OCI-LY1 (cell line): ENCODE measurements around the gene MRTFB.

ENCODE experiments used
- H2AFZ ChIP-seq: fragments of 200-600 bp; sonication (generic), shearing (Covaris generic); 2 replicates; pipeline ENCODE4 v1.6.0; 2014; ENCODE audit warnings: antibody characterized with exemption, mild to moderate bottlenecking, low read length
- H3F3A ChIP-seq: fragments of 200-600 bp; sonication (generic), shearing (Covaris generic); 2 replicates; pipeline ENCODE4 v1.6.0; 2014; ENCODE audit warnings: mild to moderate bottlenecking, antibody characterized with exemption, low read length, moderate library complexity; ENCODE audit not compliant: insufficient read depth
- H3K27ac ChIP-seq: fragments of 200-600 bp; sonication (generic); 2 replicates; pipeline ENCODE4 v1.5.1; 2014; ENCODE audit warnings: low read length, mixed run types, mild to moderate bottlenecking, low read depth; ENCODE audit not compliant: poor library complexity, severe bottlenecking
- H3K27me3 ChIP-seq: fragments of 200-600 bp; sonication (generic); 2 replicates; pipeline ENCODE4 v1.6.0; 2014; ENCODE audit warnings: antibody characterized with exemption, mild to moderate bottlenecking, low read length, moderate library complexity; ENCODE audit not compliant: insufficient read depth
- H3K36me3 ChIP-seq: fragments of 200-600 bp; sonication (generic); 2 replicates; pipeline ENCODE4 v1.6.1; 2014; ENCODE audit warnings: mild to moderate bottlenecking, antibody characterized with exemption, low read length, moderate library complexity, mixed read lengths; ENCODE audit not compliant: insufficient read depth
- H3K4me1 ChIP-seq: fragments of 200-600 bp; sonication (generic); 2 replicates; pipeline ENCODE4 v1.5.1; 2014; ENCODE audit warnings: mild to moderate bottlenecking, low read length, moderate library complexity; ENCODE audit not compliant: insufficient read depth, severe bottlenecking
- H3K4me2 ChIP-seq: fragments of 200-600 bp; sonication (generic), shearing (Covaris generic); 2 replicates; pipeline ENCODE4 v1.6.1; 2014; ENCODE audit warnings: low read length
- H3K4me3 ChIP-seq: fragments of 200-600 bp; sonication (generic); 2 replicates; pipeline ENCODE4 v1.5.1; 2014; ENCODE audit warnings: low read length, low read depth, mild to moderate bottlenecking, mixed read lengths; ENCODE audit not compliant: poor library complexity, severe bottlenecking
- H3K79me2 ChIP-seq: fragments of 200-600 bp; shearing (Covaris generic); 2 replicates; pipeline ENCODE4 v1.6.1; 2016; ENCODE audit warnings: mixed run types, low read length, mixed read lengths; ENCODE audit not compliant: insufficient read depth
- H3K9ac ChIP-seq: fragments of 200-600 bp; sonication (generic), shearing (Covaris generic); 2 replicates; pipeline ENCODE4 v1.6.1; 2014; ENCODE audit warnings: mild to moderate bottlenecking, low read length, mixed read lengths
- H3K9me2 ChIP-seq: fragments of 200-600 bp; sonication (generic), shearing (Covaris generic); 2 replicates; pipeline ENCODE4 v1.6.1; 2014; ENCODE audit warnings: low read depth, mild to moderate bottlenecking, low read length, mixed read lengths
- H3K9me3 ChIP-seq: fragments of 200-600 bp; shearing (Covaris generic); 2 replicates; pipeline ENCODE4 v1.6.1; 2014; ENCODE audit warnings: low read length, mixed read lengths
- H4K20me1 ChIP-seq: fragments of 200-600 bp; sonication (generic), shearing (Covaris generic); 2 replicates; pipeline ENCODE4 v1.6.0; 2016; ENCODE audit warnings: mild to moderate bottlenecking, low read length; ENCODE audit not compliant: insufficient read depth
- EZH2 ChIP-seq: fragments of 200-600 bp; sonication (generic), shearing (Covaris generic); IDR thresholded peaks from 2 replicates; pipeline ENCODE4 v1.8.0; 2017; ENCODE audit warnings: borderline replicate concordance, mixed run types, mild to moderate bottlenecking, antibody characterized with exemption, low read length, moderate library complexity, mixed read lengths
- TF ChIP-seq, protein P1 (sequence below): fragments of 200-600 bp; sonication (generic), shearing (Covaris generic); IDR thresholded peaks from 2 replicates; pipeline ENCODE4 v1.5.1; 2017; ENCODE audit warnings: mild to moderate bottlenecking, antibody characterized with exemption, low read length, moderate library complexity, mixed read lengths

The MRTFB gene

DNA sequence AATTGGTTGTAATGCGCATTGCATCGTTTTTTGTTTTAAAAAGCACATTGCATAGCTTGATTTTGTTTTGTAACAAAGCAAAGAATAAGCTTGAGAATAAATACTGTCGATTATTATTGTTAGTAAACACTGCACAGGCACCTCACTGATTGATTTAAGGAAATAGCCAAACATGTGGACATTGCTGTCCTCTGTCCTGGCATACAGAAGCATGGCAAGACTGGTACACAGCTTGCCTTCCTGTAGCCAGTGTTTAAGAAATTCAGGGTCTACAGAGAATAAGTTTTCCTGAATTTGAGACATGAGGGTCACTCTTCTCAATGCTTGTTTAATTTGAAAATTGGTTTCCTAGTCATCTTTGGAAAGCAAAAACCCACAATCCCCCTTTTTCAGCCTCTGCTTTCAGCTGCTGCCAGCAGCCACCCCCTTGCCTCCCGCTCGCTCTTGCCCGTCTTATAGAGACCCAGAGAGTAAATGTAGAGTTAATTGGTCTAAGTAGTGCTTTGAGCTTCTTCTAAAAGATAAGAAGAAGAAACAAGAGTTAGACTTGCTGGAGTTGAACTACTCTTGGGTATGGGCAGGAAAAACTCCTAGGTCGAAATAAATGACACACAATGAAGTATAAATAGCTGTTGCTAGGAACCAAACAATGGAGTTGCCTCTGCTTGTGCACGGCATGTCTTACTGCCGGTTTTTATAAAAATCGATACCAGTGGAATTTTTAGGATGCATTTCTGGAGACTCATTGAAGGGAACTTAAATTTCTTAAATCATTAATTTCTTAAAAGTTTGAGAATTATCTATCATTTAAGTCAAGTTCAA lies 116.6 kb downstream of the MRTFB start:
- peaks cover 2% of the 10 kb centered on the region for H3K4me1 ChIP-seq
- no peak overlapping the region for H3K27ac ChIP-seq
- no peaks in the 10 kb centered on the region for H3K36me3 ChIP-seq
- no peaks in the 10 kb centered on the region for H3K79me2 ChIP-seq
- H4K20me1 ChIP-seq: no peaks in the 10 kb centered on the region
- H3K9me3 ChIP-seq: no peaks in the 10 kb centered on the region
- no peaks in the 10 kb centered on the region for H3F3A ChIP-seq
- no peak for TF ChIP-seq EZH2
- TF ChIP-seq, protein P1, sequence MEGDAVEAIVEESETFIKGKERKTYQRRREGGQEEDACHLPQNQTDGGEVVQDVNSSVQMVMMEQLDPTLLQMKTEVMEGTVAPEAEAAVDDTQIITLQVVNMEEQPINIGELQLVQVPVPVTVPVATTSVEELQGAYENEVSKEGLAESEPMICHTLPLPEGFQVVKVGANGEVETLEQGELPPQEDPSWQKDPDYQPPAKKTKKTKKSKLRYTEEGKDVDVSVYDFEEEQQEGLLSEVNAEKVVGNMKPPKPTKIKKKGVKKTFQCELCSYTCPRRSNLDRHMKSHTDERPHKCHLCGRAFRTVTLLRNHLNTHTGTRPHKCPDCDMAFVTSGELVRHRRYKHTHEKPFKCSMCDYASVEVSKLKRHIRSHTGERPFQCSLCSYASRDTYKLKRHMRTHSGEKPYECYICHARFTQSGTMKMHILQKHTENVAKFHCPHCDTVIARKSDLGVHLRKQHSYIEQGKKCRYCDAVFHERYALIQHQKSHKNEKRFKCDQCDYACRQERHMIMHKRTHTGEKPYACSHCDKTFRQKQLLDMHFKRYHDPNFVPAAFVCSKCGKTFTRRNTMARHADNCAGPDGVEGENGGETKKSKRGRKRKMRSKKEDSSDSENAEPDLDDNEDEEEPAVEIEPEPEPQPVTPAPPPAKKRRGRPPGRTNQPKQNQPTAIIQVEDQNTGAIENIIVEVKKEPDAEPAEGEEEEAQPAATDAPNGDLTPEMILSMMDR: no peak
- no peak overlapping the region for H3K4me2 ChIP-seq
- H3K9ac ChIP-seq: no peak overlapping the region
- no peak overlapping the region for H2AFZ ChIP-seq
- H3K27me3 ChIP-seq: no peaks in the 10 kb centered on the region
- no peaks in the 10 kb centered on the region for H3K9me2 ChIP-seq
- H3K4me3 ChIP-seq: no peak overlapping the region

DNA sequence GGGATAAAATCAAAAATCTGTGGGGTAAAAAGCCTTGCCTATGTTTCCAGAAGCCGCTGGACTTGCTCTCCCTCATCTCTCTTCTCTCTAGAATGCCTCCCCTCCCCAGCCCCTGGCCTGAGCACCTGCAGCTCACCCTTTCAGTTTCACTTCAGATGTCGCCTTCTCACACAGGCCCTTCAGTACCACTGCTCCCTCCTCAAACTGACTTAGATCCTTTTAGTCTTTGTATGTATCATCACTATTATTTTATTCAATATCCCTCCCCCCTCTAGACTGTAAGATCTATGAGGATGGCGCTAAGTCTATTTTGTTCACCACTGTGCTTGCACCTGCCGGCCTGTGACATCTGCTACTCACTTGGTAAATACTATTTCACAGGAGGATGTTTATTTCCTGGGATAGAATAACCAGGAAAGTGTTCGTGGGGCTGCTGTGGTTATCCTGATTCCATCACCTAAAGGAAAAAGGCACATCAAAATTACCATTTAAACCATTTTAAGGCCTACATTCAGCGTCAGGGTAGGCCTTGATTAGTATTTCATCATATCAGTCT lies 122.3 kb downstream of the MRTFB start:
- no peak overlapping the region; the same call in 1 of the 2 replicates for H3K9ac ChIP-seq
- H3K27ac ChIP-seq: peak overlapping the region; percentile 8

DNA sequence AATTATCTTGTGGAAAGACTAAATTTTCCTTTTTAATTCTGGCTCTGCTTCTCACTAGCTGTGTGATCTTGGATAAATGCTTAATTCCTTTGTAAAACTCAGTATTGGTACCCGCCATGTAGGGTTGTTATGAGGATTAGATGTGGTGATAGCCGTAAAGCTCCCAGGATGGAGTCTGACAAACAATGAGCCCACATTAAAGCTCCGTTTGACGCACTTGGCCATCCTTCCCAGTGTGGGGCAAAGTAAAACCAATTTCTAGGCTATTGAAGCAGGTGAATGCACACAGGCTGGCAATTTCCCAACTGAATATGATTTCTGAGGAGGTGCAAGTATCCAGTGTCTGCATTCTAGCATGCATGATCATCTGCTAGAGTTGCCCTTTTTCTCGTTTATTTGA lies 123.6 kb downstream of the MRTFB start:
- H3K27ac ChIP-seq: no peak overlapping the region
- H3K4me1 ChIP-seq: peaks cover 24% of the 10 kb centered on the region

More for the DNA sequence above, 122.3 kb downstream of the MRTFB start:
- TF ChIP-seq EZH2: no peak
- TF ChIP-seq, protein P1: no peak
- Histone ChIP-seq H3K36me3 (no peaks in the 10 kb centered on the region), H4K20me1 (no peaks in the 10 kb centered on the region), H3K4me1 (peaks cover 24% of the 10 kb centered on the region), H3K79me2 (no peaks in the 10 kb centered on the region), H3K9me3 (no peaks in the 10 kb centered on the region), H3K4me2 (peak overlapping the region; percentile 42), H3K9me2 (no peaks in the 10 kb centered on the region), H3K4me3 (peak overlapping the region; percentile 16), H3F3A (no peaks in the 10 kb centered on the region), H3K27me3 (no peaks in the 10 kb centered on the region), H2AFZ (no peak overlapping the region)

More for the DNA sequence above, 123.6 kb downstream of the MRTFB start:
- Histone ChIP-seq H2AFZ (no peak overlapping the region), H3K9ac (no peak overlapping the region), H4K20me1 (no peaks in the 10 kb centered on the region), H3K36me3 (no peaks in the 10 kb centered on the region), H3K9me3 (no peaks in the 10 kb centered on the region), H3F3A (no peaks in the 10 kb centered on the region), H3K27me3 (no peaks in the 10 kb centered on the region), H3K9me2 (no peaks in the 10 kb centered on the region), H3K79me2 (no peaks in the 10 kb centered on the region), H3K4me2 (no peak overlapping the region), H3K4me3 (no peak overlapping the region)
- no peak for TF ChIP-seq EZH2
